GM12892 (cell line): ENCODE measurements around the gene SUSD2.
"Not testable (repeated sequence)": the region's sequence is repeated elsewhere in the genome, so short reads cannot be mapped to it uniquely, and the experiment has no call there.

ENCODE experiments used
- DNase-seq: peaks from one replicate; pipeline ENCODE4 v3.0.0; 2011; ENCODE audit not compliant: insufficient read length
- FAIRE-seq: peaks from 2 replicates; lab custom pipeline; 2011; peaks lifted over from hg19 to GRCh38; lab: Jason Lieb, UNC
- POLR2A ChIP-seq: IDR thresholded peaks from 2 replicates; pipeline ENCODE4 v1.6.1; 2011; ENCODE audit warnings: low read depth, low read length, control low read depth
- POLR2AphosphoS5 ChIP-seq: IDR thresholded peaks from 2 replicates; pipeline ENCODE4 v1.6.1; 2011; ENCODE audit warnings: low read depth, low read length, control low read depth
- TAF1 ChIP-seq: IDR thresholded peaks from 2 replicates; pipeline ENCODE4 v1.6.1; 2011; ENCODE audit warnings: low read depth, mild to moderate bottlenecking, control low read depth, low read length, borderline replicate concordance

Gene SUSD2

GRCh38 chr22:24179478-24180210 lies 1.6 kb upstream of the SUSD2 start:
- FAIRE-seq (no peak), DNase-seq (no peak)
- TF ChIP-seq TAF1 (no peak), POLR2AphosphoS5 (no peak), POLR2A (no peak)

- DNase-seq: no peak
- no peak for FAIRE-seq
- TF ChIP-seq POLR2AphosphoS5: no peak
These were observed 785 bp upstream of the SUSD2 start for GRCh38 chr22:24180316-24181087.

- FAIRE-seq: no peak
- TF ChIP-seq TAF1 (no peak), POLR2A (no peak), POLR2AphosphoS5 (no peak)
- DNase-seq: no peak
These were observed 961 bp downstream of the SUSD2 start for GRCh38 chr22:24181996-24182899.

GRCh38 chr22:24182900-24183246 lies 1.6 kb downstream of the SUSD2 start:
- not testable (repeated sequence) for FAIRE-seq, DNase-seq

- TF ChIP-seq TAF1: no peak
- TF ChIP-seq POLR2AphosphoS5: no peak
- TF ChIP-seq POLR2A: no peak
- no peak for FAIRE-seq
- no peak for DNase-seq
These were observed 2.2 kb downstream of the SUSD2 start for GRCh38 chr22:24183321-24184031.

GRCh38 chr22:24184057-24184798 lies 2.9 kb downstream of the SUSD2 start:
- TF ChIP-seq TAF1: no peak
- FAIRE-seq (no peak), DNase-seq (no peak)

- TF ChIP-seq POLR2A (no peak), POLR2AphosphoS5 (no peak), TAF1 (no peak)
- FAIRE-seq (no peak), DNase-seq (no peak)
These were observed 3.8 kb downstream of the SUSD2 start for GRCh38 chr22:24185001-24185500.

GRCh38 chr22:24185501-24186351 lies 4.4 kb downstream of the SUSD2 start:
- FAIRE-seq (no peak), DNase-seq (no peak)
- TF ChIP-seq POLR2AphosphoS5 (no peak), POLR2A (no peak), TAF1 (no peak)

- TF ChIP-seq TAF1: no peak
- FAIRE-seq: no peak
- DNase-seq: no peak
These were observed 5.1 kb downstream of the SUSD2 start for GRCh38 chr22:24186352-24186740.

GRCh38 chr22:24186892-24187670 lies 5.8 kb downstream of the SUSD2 start:
- DNase-seq (no peak), FAIRE-seq (no peak)
- TF ChIP-seq TAF1 (no peak), POLR2AphosphoS5 (no peak), POLR2A (no peak)
